ENCODE measurements around the gene DOCK10. TPM values are rescaled to one million over a fixed set of nuclear protein-coding genes. Genes with fewer than 3 reads are reported as not detected.

DOCK10 gene
- total and polyA plus RNA-seq, 9 of the 15 experiments (the other 6 are each of a cell fraction or from before 2014, with no cell fraction given): 0.01 to 0.87 (median 0.18) TPM

DNA sequence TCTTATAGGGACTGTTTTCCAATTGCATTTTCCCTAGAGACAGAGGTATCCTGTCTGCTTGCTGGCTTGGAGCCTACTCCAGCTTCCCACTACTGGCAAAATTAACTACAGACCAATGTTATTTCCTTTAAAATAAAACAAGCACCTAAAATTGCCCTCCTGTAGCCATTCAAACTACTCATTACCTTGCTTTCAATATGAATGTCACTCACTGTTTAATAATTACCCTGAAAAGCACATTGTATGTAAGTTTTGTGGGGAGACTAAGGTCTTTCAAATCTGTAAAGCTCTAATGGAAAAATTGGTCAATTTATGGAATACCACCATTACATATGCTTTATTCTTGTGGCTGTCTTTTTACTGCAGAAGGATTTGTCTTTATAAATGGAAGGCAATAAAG is 87.3 kb downstream of the DOCK10 start:
- no peak for TF ChIP-seq HOXB6 (CRISPR knock-in tag; IDR thresholded peaks at IDR 0.05; ENCODE audit: borderline replicate concordance)
- TF ChIP-seq WHSC1 (IDR thresholded peaks at IDR 0.05; ENCODE audit: low read length): no peak
- no peak for TF ChIP-seq HNRNPH1 (optimal IDR thresholded peaks at IDR 0.05; ENCODE audit: low read depth, low read length)
- Histone ChIP-seq H3K79me2 (ENCODE audit: control insufficient read depth, insufficient read depth, low read length) (no peaks in the 10 kb centered on the region), H2AFZ (ENCODE audit: low read depth, low read length) (no peak overlapping the region), H3K27ac (ENCODE audit: extremely low read depth, low read depth, low read length) (no peak overlapping the region), H3K27me3 (ENCODE audit: control insufficient read depth in 2 of 2, insufficient read depth in 2 of 2, low read length in 2 of 2) (no peaks in the 10 kb centered on the region), H3K9ac (ENCODE audit: insufficient read depth in 1 of 2, low read depth in 2 of 2, low read length in 2 of 2) (no peak overlapping the region), H3K4me3 (no peak overlapping the region), H3K9me3 (replicated peaks; ENCODE audit: control insufficient read depth, insufficient read depth, low read depth, low read length) (no peaks in the 10 kb centered on the region), H3K36me3 (ENCODE audit: control insufficient read depth, insufficient read depth, low read length) (no peaks in the 10 kb centered on the region), H4K20me1 (replicated peaks; ENCODE audit: control insufficient read depth, insufficient read depth, low read length) (no peaks in the 10 kb centered on the region), H3K4me1 (replicated peaks in 1 of 2; ENCODE audit: control insufficient read depth in 2 of 2, insufficient read depth in 2 of 2, low read length in 2 of 2) (no peaks in the 10 kb centered on the region), H3K9me1 (ENCODE audit: control insufficient read depth, insufficient read depth, low read length) (no peaks in the 10 kb centered on the region), H3K4me2 (ENCODE audit: insufficient read depth, low read length) (no peak overlapping the region)
- intact Hi-C loops (cut with micrococcal nuclease): no loop called here
- POLR2A ChIA-PET: no interaction called here
- BruUV-seq (replicated peaks): no TSS peak
- ATAC-seq (no peak), FAIRE-seq (no peak), DNase-seq (ENCODE audit: extremely low read depth in 1 of 4, low spot score in 3 of 4) (no peak)
- CTCF ChIA-PET (ENCODE audit: low intra/inter-chr PET ratio): no interaction called here
- in situ Hi-C loops (cut with MboI): no loop called here

DNA sequence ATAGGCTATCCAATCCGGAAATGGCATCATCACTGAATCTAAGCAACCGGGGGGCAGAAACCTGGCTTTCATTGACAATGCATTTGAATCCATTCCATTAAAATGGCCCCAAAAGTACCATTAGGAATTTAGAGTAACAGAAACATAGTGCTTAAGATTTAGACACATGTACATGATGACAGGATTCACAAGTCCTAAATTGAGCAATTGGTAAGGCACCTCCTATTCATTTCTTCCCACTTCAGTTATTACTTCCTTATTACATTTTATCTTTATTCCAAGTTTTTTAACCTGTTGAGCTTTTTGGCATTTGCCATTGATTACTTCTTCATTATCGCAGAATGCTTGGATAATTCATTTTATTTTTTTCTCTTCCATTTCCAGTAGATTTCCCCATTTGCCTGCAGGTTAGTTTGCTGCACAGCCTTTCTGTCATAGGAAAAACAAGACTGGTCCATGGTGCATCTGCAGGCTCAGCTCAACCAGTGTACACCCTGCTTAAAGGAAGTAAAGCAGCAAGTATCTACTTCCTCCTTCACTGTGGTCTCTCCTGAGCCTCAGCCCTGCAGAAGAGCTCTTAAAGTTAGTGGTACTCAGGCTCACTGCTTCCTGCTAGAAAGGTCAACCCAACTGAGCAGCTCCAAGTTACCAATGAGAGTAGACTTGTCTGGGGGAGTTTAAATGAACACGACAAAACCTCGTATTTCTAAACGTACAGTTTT is 89.2 kb downstream of the DOCK10 start:
- ChIA-PET POLR2A (no interaction called here), CTCF (ENCODE audit: low intra/inter-chr PET ratio) (no interaction called here)
- H3K36me3 ChIP-seq (ENCODE audit: control insufficient read depth, insufficient read depth, low read length): no peaks in the 10 kb centered on the region
- no peak overlapping the region for H3K4me3 ChIP-seq
- no peak for FAIRE-seq
- intact Hi-C loops (cut with micrococcal nuclease): no loop called here
- WGBS (ENCODE audit: insufficient coverage, low coverage, missing lambda C conversion rate): 3% methylated on average over 6 of the region's 6 CpGs
- BruUV-seq (replicated peaks): no TSS peak
- no peak overlapping the region for H3K4me2 ChIP-seq (ENCODE audit: insufficient read depth, low read length)
- H3K9me1 ChIP-seq (ENCODE audit: control insufficient read depth, insufficient read depth, low read length): no peaks in the 10 kb centered on the region
- H3K27ac ChIP-seq (ENCODE audit: extremely low read depth, low read depth, low read length): no peak overlapping the region
- no peak overlapping the region for H3K9ac ChIP-seq (ENCODE audit: insufficient read depth in 1 of 2, low read depth in 2 of 2, low read length in 2 of 2)
- no peak for ATAC-seq
- no peak overlapping the region for H2AFZ ChIP-seq (ENCODE audit: low read depth, low read length)
- no peaks in the 10 kb centered on the region for H4K20me1 ChIP-seq (replicated peaks; ENCODE audit: control insufficient read depth, insufficient read depth, low read length)
- in situ Hi-C loops (cut with MboI): no loop called here
- H3K79me2 ChIP-seq (ENCODE audit: control insufficient read depth, insufficient read depth, low read length): no peaks in the 10 kb centered on the region
- no peak for DNase-seq (ENCODE audit: extremely low read depth in 1 of 4, low spot score in 3 of 4)
- TF ChIP-seq ZNF561 (CRISPR knock-in tag; conservative IDR thresholded peaks at IDR 0.05) (no peak), EP400 (IDR thresholded peaks at IDR 0.05) (no peak)
- TF ChIP-seq, protein P1, sequence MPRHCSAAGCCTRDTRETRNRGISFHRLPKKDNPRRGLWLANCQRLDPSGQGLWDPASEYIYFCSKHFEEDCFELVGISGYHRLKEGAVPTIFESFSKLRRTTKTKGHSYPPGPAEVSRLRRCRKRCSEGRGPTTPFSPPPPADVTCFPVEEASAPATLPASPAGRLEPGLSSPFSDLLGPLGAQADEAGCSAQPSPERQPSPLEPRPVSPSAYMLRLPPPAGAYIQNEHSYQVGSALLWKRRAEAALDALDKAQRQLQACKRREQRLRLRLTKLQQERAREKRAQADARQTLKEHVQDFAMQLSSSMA (CRISPR knock-in tag; IDR thresholded peaks at IDR 0.05): no peak
- no peaks in the 10 kb centered on the region for H3K9me3 ChIP-seq (replicated peaks; ENCODE audit: control insufficient read depth, insufficient read depth, low read depth, low read length)
- no peaks in the 10 kb centered on the region for H3K4me1 ChIP-seq (replicated peaks in 1 of 2; ENCODE audit: control insufficient read depth in 2 of 2, insufficient read depth in 2 of 2, low read length in 2 of 2)
- no peaks in the 10 kb centered on the region for H3K27me3 ChIP-seq (ENCODE audit: control insufficient read depth in 2 of 2, insufficient read depth in 2 of 2, low read length in 2 of 2)

Data from K562 (cell line).